ENCODE results near the gene METTL22. TPM values are rescaled to one million over a fixed set of nuclear protein-coding genes. Genes with fewer than 3 reads are reported as not detected.

The METTL22 gene
- total RNA-seq, 4 donors from 2014 or later: 21.9 to 37.9 (median 24.5) TPM

DNA sequence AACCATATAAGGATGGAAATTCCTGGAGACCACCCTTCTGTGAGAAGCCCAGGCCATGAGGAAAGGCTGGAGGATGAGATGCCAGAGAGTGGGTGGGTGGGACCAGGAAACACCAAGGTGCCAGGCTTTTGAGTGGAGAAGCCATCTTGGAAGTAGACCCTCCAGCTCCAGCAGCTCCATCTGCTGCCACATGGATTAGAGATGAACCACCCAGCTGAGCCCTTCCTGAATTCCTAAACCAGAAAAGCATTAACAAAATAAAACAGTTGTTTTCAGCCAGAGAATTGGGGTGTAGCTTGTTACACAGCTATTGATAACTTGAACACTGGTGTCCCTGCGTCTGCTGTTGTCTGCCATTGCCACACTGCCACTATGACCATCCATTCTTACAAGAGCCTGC lies 24.9 kb upstream of the METTL22 start:
- TF ChIP-seq, protein P1, sequence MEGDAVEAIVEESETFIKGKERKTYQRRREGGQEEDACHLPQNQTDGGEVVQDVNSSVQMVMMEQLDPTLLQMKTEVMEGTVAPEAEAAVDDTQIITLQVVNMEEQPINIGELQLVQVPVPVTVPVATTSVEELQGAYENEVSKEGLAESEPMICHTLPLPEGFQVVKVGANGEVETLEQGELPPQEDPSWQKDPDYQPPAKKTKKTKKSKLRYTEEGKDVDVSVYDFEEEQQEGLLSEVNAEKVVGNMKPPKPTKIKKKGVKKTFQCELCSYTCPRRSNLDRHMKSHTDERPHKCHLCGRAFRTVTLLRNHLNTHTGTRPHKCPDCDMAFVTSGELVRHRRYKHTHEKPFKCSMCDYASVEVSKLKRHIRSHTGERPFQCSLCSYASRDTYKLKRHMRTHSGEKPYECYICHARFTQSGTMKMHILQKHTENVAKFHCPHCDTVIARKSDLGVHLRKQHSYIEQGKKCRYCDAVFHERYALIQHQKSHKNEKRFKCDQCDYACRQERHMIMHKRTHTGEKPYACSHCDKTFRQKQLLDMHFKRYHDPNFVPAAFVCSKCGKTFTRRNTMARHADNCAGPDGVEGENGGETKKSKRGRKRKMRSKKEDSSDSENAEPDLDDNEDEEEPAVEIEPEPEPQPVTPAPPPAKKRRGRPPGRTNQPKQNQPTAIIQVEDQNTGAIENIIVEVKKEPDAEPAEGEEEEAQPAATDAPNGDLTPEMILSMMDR (IDR thresholded peaks at IDR 0.05; ENCODE audit: low read depth): no peak

DNA sequence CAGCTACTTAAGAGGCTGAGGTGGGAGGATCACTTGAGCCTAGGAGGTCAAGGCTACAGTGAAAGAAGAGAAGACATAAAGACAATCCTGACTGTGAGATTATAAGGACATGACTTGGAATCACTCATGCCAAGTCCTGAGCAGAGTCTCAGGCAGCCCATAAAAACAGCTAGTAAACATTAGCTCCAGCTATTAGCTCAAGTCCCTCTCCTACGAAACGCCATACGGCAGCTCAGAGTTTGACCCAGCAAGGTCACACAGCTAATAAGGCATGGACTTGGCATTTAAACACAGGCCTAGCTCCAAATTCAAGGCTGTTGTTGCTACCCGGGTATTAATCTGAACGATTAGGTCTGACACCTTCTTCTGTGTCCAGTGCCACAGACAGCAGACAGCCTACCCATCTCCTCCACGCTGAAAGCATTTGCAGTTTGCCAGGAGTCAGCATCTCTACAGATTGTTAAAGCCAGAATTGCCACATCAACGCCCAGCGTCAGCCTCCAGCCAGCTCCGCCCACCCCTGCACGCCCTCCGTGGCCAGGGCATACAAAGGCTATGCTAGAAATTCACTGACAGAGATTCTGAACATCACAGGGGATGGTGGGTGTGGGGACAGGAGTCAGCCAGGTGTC lies 21.2 kb upstream of the METTL22 start:
- TF ChIP-seq, protein P1 (IDR thresholded peaks at IDR 0.05; ENCODE audit: low read depth): no peak

- TF ChIP-seq, protein P1 (IDR thresholded peaks at IDR 0.05; ENCODE audit: low read depth): no peak
Measured at GRCh38 chr16:8605554-8605953, 15.9 kb upstream of the METTL22 start.

- TF ChIP-seq, protein P1 (IDR thresholded peaks at IDR 0.05; ENCODE audit: low read depth): no peak
Measured at GRCh38 chr16:8607214-8607613, 14.3 kb upstream of the METTL22 start.

GRCh38 chr16:8611122-8611521 lies 10.4 kb upstream of the METTL22 start:
- TF ChIP-seq, protein P1 (IDR thresholded peaks at IDR 0.05; ENCODE audit: low read depth): no peak

- TF ChIP-seq, protein P1 (IDR thresholded peaks at IDR 0.05; ENCODE audit: low read depth): no peak
Measured at GRCh38 chr16:8611886-8612600, 9.5 kb upstream of the METTL22 start.

DNA sequence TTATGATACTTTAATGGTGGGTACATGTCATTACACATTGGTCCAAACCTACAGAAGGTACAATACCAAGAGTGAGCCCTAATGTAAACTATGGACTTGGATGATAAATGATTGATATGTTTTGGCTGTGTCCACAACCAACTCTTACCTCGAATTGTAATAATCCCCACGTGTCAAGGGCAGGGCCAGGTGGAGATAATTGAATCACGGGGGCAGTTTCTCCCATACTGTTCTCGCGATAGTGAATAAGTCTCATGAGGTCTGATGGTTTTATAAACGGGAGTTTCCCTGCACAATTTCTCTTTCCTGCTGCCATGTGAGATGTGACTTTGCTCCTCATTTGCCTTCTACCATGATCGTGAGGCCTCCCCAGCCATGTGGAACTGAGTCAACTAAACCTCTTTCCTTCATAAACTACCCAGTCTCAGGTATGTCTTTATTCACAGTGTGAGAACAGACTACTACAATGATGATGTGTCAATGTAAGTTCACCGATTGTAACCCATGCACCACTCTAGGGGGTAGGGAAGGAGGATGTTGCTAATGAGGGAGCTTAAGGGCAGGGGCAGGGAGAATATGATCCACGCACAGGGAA lies 7.0 kb upstream of the METTL22 start:
- TF ChIP-seq, protein P1 (IDR thresholded peaks at IDR 0.05; ENCODE audit: low read depth): no peak
